Activated naive CD4-positive, alpha-beta T cell (primary cell): Measurements from ENCODE around the gene WWOX.

Source experiments
- DNase-seq, 4 experiments: peaks; one replicate each; lab custom pipeline; 2025; lab: John Stamatoyannopoulos, UW

Gene WWOX

GRCh38 chr16:78437352-78437968, 338.0 kb downstream of the WWOX start:
- peak in 1 of 4 experiments; percentile 4 for DNase-seq

- no peak for DNase-seq
Observed at GRCh38 chr16:78438219-78438618, 338.8 kb downstream of the WWOX start.

GRCh38 chr16:78438632-78439031, 339.2 kb downstream of the WWOX start:
- DNase-seq = no peak

GRCh38 chr16:78439646-78440045, 340.2 kb downstream of the WWOX start:
- DNase-seq = no peak

GRCh38 chr16:78441298-78441697, 341.8 kb downstream of the WWOX start:
- DNase-seq = no peak

- no peak for DNase-seq
Observed at GRCh38 chr16:78443542-78444364, 344.3 kb downstream of the WWOX start.

GRCh38 chr16:78445818-78446217, 346.4 kb downstream of the WWOX start:
- no peak for DNase-seq

GRCh38 chr16:78446486-78446885, 347.0 kb downstream of the WWOX start:
- DNase-seq = no peak

GRCh38 chr16:78446992-78447563, 347.6 kb downstream of the WWOX start:
- DNase-seq = no peak

- DNase-seq = no peak
Observed at GRCh38 chr16:78448658-78449271, 349.3 kb downstream of the WWOX start.

- DNase-seq = no peak
Observed at GRCh38 chr16:78450255-78450654, 350.8 kb downstream of the WWOX start.

- DNase-seq = no peak
Observed at GRCh38 chr16:78452025-78452555, 352.6 kb downstream of the WWOX start.

GRCh38 chr16:78455861-78456260, 356.4 kb downstream of the WWOX start:
- DNase-seq = no peak

- DNase-seq = no peak
Observed at GRCh38 chr16:78458588-78458987, 359.1 kb downstream of the WWOX start.

GRCh38 chr16:78460428-78460827, 361.0 kb downstream of the WWOX start:
- no peak for DNase-seq

GRCh38 chr16:78461087-78461486, 361.6 kb downstream of the WWOX start:
- DNase-seq = no peak

- no peak for DNase-seq
Observed at GRCh38 chr16:78461496-78462287, 362.2 kb downstream of the WWOX start.

- no peak for DNase-seq
Observed at GRCh38 chr16:78462288-78463208, 363.1 kb downstream of the WWOX start.

GRCh38 chr16:78463591-78463990, 364.1 kb downstream of the WWOX start:
- no peak for DNase-seq

GRCh38 chr16:78464833-78465232, 365.4 kb downstream of the WWOX start:
- DNase-seq = no peak

- no peak for DNase-seq
Observed at GRCh38 chr16:78465730-78466129, 366.3 kb downstream of the WWOX start.
